ENCODE data around the gene AGPAT3.

AGPAT3 gene

DNA sequence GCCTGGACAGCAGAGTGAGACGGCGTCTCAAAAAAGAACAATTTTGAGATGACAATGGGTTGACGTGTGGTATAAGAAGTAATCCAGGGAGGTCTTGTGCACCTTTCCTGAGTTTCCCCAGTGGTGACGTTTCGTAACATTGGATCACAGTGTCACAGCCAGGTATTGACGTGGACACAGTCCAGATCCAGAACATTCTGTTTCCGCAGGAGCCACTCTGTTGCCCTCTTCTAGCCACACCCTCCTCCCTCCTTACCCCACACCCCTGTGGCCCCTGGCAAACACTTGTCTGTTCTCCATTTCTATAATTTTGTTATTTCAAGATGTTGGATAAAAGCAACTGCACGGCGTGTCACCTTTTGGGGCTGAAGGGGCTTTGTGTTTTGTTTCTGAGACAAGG, 140.6 kb downstream of the AGPAT3 start:
- no peak for DNase-seq

DNA sequence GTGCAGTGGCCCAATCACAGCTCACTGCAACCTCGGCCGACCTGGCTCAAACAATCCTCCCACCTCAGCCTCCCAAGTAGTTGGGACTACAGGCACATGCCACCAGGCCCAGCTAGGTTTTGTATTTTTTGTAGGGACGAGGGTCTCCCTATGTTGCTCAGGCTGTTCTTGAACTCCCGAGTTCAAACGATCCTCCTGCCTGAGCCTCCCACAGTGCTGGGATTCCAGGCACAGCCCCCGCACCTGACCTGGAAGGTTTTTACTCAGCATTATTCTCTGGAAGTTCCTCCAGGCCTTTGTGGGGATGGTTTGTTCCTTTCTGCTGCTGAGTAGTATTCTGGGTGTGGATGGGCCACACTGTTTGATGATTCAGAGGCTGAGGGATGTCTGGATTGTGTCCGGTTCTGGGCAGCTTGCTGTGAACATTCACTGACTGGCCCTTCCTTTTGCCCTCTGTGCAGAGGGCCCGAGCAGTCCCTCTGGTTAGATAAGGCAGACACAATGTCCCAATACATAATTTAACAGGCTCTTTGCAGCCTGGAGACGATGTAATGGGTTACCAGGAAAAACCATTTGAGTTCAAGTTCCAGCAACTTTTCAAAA, 141.1 kb downstream of the AGPAT3 start:
- DNase-seq, result no peak

DNA sequence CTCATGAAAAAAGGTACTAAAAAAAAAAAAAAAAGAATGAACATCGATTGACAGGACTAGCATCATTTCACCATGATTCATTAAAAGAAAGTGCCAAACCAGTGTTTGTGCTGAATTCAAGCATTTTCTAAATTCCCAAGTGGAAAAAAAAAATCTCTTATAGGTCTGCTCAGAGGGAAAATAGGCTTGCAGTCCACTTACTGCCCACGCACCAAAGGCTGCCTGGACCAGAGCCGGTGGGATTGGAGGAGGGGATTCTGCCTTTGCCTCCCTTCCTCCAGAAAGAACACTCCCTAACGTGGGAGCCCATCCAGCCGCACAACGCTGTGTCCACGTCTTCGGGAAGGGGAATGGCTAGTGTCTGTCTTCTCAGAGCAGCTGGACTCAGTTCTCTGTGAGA, 141.6 kb downstream of the AGPAT3 start:
- no peak for DNase-seq

DNA sequence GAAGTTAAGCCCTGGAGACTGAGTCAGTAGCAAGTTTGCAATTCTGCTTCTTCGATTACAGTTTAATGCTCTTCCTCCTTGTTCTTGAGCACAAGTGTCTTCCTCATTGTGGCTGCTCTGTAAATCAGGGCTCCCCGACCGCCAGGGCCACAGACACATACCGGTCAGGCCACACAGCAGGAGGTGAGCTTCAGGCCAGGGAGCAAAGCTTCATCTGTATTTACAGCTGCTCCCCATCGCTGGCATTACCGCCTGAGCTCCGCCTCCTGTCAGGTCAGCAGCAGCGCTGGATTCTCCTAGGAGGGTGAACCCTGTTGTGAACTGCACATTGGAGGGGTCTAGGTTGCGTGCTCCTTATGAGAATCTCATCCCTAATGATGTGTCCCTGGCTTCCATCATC, 145.4 kb downstream of the AGPAT3 start:
- no peak for DNase-seq

DNA sequence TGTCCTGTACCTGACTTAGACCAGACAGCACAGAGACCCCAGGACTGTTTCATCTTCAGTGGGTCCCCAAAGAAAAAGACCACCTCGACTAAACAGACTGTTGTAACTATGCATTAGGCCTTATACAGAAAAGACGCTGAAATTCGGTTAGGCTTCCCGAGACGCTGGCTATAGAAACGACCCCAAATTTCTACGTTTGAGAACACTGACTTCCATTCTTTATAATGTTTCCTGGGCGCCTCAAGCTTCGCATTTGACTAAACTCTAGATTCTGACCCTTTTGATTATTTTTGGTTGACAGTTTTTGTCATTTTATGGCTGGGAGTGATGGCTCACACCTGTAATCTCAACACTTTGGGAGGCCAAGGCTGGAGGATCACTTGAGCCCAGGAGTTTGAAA, 146.1 kb downstream of the AGPAT3 start:
- no peak for DNase-seq

DNA sequence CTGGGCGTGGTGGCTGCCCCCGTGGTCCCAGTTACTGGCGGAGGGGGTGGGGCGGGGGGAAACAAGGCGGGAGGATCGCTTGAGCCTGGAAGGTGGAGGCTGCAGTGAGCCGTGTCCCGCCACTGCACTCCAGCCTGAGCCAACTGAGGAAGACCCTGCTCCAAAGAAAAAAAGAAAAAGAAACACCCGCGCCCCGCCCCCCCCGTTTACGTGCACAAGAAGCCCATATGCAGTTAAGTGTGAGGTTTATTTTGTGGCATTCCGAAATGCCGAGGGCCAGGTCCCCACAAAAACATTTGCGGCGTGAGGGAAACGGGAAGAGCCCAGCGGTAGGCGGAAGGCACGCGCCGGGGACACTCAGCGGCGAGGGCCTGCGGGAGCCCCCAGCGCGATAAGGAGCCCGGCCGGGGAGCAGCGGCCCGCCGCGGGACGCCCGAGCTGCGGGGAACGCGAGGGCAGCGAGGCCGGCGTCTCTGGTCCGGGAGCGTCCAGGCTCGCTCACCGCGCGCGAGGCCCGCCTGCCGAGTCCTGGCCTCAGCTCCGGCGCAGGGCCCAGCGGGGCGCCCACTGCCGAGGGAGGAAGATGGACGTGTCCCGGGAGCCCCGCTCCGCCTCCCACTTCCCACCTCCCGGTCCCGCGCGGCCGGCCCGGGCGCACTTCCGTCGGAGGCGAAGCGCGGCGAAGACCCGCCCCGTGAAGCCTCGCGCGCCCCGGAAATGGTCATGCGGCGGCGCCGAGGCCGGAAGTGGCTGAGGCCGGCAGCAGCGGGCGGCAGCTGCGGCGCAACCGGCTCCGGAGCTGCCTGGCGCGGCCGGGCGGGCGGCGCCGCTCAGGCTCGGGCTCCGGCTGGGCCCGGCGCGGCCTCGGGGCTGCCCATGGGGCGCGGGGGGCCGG, 146.8 kb downstream of the AGPAT3 start, which contains the start of gene TRAPPC10:
TSS of gene TRAPPC10 (plus strand) at position 731 of the 895 bp plus-strand sequence. CDS start 185 bp downstream, outside the sequence.
- DNase-seq, result peak; percentile 71

DNA sequence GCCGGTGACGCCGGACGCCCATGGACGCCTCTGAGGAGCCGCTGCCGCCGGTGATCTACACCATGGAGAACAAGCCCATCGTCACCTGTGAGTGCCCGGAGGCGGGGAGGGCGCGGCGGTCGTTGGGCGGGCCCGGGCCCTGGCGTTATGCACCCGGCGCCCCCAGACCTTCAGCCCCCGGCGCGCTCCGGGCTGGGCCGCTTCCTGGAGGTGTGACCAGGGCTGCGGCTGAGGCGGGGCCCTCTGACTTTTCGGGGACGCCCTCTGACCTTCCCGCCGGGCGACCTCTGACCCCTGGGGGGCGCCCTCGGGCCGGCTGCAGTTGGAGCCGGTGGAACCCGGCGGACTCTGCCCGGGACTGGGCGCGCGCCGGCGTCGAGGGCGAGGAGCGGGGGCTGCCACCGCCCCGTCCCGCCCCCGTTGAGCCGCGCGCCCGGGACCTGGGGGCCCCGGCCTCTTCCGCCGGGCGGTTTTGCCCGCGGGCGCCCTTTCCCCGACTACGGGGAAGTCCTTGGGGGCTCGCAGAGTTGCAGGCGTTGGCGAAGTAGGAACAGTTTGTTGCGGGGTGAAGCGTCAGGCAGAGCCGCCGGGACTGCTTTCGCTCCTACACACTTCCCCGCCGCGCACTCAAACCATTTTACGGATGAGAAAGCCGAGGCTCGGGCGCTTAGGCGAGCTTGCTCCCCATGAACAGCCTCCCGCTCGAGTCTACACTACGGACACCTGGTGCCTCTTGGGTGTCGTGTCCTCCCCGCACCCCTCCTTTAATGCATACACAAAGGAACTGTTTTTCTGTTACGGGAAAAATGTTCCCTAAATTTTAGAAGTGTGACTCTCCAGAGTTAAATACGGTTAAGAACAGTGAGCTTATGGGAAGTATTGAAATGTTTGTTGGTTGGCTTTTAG, 147.7 kb downstream of the AGPAT3 start:
- DNase-seq, result peak; percentile 51

DNA sequence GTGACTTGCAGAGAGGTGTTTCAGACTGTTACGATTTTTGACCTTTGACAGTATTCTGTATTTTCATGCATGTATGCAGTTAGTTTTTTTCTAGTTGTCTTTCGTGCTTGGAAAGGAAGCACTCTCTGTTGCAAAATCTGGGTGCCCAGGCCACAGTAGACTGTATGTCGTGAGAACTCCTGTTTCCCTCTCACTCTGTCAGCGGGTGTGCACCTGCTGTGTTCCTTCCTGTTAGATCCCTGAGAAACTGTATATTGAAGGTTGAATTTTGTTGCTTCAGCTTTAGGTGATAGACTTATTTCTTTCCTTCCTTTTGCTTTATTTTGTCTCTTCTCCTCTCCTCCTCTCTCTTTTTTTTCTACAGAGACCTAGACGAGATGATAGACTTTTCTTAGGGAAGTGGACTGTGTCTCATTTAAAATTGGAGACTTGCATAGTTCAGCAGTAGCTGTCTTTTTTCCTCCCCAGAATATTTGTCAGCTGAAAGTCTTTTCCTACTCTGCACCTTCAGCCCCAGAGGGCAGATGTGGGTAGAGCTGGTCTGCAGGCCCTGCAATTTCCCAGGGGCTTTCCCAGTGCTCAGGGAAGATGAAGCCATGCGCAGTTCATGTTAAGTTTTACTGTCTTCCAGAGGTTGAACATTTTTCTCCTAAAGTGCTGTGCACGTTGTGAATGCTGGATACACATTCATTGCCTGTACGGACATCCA, 148.5 kb downstream of the AGPAT3 start:
- no peak for DNase-seq

DNA sequence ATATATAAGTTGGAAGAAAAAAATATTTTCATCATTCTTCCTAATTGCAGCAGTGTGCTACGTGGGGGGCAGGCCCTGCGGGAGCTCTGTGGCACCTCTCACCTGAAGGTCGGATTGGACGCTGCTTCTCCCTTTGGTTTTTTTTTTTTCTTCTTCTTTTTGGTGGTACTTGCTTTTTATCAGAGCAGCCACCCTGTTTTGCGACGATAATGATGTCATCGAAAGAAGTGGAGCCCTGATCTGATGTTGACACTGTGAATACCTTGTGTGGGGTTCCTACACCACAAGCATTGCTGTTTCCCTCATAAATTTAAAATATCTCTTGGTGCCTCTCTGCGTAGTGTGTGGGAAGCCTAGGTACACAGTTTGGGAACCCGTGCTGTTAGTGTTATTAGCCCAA, 152.6 kb downstream of the AGPAT3 start:
- no peak for DNase-seq

DNA sequence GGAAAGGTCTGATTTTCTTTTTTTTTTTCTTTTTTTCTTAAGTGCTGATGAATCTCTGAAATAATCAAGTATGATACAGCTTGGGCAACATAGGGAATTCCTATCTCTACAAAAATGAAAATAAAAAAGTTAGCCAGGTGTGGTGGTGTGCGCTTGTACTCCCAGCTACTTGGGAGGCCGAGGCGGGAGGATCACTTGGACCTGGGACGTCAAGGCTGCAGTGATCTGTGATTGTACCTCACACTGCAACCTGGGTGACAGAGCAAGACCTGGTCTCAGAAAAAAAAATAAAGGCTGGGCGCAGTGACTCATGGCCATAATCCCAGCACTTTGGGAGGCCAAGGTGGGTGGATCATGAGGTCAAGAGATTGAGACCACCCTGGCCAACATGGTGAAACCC, 153.1 kb downstream of the AGPAT3 start:
- DNase-seq, result no peak

DNA sequence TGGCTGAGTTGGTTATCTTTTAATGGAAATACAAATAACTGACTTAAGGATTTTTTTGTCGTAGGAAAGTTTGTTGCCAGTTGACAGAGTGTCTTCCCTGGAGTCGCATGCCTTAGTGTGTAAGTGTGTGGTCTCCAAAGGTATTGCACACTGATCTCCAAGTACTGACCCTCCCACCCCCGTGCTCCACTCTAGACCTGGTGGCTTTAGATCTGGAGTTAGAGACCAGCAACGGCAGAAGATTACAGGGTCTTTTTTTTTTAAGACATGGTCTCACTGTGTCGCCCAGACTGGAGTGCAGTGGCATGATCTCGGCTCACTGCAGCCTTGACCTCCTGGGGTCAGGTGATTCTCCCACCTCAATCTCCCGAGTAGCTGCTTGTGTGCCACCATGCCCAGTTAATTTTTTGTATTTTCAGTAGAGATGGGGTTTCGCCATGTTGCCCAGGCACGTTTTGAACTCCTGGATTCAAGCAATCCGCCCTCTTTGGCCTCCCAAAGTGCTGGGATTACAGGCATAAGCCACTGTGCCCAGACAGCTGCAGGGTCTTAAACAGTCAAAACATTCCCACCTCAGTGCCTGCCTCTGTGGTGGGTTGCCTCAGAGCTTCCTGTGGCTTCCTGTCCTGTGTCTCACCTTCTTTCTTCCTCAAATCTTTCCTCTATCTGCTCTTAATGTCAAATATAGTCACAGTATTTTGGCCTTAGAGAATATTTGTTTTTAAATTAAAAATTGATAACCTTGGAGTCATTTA, 154.0 kb downstream of the AGPAT3 start:
- no peak for DNase-seq

DNA sequence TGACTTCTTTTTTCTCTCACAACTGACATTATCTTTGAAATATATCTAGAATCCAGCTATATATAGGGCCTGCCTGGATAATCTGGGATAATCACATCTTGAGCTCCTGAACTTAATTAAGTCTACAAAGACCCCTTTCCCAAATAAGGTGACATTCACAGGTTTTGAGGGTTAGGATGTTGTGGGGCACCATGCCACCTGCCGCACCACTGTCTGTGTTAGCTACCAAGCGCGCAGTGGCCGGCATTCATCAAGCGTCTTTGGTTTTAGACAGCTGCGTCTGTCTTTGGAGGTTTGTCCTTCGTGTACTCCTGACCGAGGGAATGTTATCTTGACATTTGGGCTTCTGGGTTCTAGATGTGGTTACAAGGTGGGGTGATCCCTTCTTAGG, 154.5 kb downstream of the AGPAT3 start:
- DNase-seq, result no peak

DNA sequence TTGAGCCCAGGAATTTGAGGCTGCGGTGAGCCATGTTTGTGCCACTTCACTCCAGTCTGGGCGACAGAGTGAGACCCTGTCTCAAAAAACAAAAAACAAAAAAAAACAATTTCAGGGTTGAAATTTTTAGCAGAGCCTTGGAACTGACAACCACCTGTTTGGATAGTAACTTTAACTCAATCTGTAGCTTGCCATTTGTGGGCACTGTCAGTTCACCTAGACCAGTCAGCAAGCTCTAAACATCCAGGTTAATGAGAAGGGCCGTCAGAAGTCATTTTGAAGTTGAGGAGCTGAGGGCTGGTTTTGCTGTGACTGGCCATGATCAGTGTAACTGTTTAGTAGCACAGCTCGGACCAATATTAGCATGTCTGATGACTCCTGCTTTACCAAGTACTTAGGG, 155.5 kb downstream of the AGPAT3 start:
- no peak for DNase-seq

DNA sequence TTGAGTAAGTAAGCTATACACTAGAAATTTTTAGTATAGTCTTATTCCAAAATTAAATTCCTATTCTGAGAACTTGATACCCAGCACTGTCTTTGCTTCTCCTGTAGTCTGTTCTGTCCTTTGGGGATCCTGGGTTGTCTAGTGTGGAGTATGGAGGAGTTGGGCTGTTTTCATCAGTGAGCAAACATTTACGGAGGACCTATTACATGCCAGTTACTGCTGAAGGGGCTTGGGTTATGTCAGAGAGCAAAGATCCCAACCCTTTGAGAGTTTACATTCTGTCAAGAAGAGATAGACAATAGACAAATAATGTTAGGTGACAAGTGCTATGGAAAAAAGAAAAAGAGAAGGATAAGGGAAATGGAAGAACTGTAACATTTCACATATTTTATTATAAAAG, 156.0 kb downstream of the AGPAT3 start:
- no peak for DNase-seq

DNA sequence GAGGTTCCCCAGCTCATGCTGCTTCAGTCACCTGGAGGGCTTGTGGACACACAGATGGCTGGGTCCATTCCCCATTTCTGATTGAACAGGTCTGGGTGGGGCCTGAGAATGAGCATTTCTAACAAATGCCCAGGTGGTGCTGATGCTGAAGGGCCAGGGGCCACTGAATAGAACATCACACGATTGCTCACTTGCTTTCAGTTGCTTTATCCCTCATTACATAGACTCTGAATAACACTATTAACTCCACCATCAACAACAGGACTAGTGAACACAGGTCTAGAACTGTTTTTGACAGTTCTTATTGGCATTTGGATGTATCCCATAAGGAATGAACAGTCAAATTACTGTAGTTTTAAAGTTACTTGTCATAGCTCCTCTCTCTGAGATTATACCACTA, 159.2 kb downstream of the AGPAT3 start:
- DNase-seq, result no peak

DNA sequence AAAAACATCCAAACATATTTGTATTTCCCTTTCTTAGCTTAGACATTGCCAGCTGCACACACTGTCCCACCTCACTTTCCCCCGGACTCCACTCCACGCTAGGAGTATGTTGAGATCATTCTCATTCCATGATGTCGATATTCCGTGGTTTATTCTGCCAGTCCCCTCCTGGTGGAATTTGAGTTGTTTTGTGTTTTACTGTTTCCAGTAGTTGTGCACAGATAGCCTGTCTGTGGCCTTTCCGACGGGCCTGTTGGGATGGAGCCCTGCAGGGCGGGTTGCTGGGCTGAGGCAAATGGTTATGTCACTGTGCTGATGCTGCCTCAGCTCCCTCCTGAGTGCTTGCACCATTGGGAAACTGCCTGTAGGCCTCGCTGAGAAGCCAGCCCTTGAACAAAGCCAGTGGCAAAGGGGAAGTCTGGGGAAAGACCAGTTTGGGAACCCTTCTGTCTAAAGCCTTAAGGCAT, 159.9 kb downstream of the AGPAT3 start:
- DNase-seq, result no peak

DNA sequence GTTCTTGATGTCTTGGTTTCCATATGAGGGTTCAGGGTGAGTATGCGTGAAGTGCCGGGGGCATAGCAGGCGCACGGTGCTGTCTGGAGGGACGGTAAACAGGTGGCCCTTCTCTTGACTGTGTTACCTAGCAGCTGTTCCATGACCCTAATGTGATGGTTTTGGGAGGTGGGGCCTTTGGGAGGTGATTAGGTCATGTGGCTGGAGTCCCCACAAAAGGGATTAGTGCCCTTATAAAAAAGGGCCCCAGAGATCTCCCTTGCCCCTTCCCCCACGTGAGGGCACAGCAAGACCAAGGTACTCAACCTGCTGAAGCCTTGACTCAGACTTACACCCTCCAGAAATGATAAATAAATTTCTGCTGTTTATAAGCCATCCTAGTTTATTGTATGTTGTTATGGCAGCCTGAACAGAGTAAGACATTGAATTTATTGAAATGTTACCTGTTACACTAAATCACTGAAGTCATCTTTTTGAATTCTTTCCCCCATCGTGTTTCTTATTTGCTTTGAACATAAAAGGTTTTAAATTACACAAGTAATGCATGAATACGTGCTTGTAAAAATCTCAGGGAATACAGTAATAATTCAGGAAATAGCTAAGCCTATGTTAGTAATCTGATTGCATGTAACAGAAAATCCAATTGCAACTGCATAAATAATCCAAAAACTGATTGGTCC, 162.7 kb downstream of the AGPAT3 start:
- DNase-seq, result no peak

DNA sequence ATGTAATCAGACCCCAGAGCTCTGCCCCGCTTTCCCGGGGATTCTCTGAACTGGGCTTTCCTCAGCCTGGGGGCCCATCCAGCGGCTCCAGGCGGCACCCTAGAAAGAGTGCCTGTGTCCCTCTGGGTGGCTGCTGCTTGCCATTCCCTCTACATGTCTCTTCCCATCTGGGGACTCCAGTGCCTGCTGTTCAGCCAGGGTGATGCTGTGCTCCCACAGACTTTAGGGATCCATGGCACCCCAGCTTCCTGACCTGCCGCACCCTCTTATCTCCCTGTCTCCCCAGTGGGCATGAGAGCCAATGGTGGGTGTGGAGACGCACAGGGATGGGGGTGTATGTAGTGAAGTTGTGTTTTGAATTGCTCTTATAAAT, 163.2 kb downstream of the AGPAT3 start:
- DNase-seq, result no peak

DNA sequence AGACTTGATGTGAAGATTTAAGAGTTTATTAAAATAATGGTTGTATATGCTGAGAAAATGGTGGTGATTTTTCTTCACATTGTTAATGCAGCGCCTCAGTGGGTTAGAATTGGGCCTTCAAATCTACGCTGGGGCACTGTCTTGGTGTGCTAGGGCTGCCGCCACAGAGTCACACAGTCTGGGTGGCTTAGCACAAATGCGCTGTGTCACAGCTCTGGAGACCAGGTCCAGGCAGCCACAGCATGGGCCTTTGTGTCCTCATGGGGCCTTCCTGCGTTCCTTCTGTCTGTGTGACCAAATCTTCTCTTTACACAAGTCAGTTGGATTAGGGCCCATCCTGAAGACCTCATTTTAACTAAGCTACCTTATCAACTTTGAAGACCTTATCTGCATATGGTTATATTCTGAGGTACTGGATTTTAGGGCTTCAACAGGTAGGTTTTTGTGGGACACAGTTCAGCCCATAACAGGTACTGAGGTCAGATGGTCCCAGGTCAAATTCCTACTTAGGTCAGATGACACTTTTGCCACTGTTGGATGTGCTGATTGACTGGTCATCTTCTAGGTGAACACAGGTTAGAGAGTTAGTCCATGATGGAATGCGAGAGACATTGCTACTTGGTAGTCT, 164.6 kb downstream of the AGPAT3 start:
- DNase-seq, result no peak

DNA sequence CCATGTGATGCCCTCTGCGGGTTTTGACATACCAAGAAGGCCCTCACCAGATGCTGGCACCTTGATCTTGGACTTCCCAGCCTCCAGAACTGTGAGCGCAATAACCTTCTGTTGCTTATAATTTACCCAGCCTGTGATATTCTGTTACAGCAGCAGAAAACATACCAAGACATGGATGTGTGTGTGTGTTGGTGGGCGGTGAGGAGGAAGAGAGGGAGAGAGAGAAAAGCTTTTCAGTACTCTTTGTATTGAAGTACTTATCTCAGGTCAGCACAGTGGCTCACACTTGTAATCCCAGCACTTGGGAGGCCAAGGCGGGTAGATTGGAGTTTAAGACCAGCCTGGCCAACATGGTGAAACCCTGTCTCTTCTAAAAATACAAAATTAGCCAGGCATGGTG, 170.2 kb downstream of the AGPAT3 start:
- no peak for DNase-seq
